Measurements from ENCODE around the gene DDR2. TPM values are rescaled to one million over a fixed set of nuclear protein-coding genes. Genes with fewer than 3 reads are reported as not detected.

DDR2 gene
- polyA plus RNA-seq, 3 donors, result 0.07 TPM; not detected in 2

DNA sequence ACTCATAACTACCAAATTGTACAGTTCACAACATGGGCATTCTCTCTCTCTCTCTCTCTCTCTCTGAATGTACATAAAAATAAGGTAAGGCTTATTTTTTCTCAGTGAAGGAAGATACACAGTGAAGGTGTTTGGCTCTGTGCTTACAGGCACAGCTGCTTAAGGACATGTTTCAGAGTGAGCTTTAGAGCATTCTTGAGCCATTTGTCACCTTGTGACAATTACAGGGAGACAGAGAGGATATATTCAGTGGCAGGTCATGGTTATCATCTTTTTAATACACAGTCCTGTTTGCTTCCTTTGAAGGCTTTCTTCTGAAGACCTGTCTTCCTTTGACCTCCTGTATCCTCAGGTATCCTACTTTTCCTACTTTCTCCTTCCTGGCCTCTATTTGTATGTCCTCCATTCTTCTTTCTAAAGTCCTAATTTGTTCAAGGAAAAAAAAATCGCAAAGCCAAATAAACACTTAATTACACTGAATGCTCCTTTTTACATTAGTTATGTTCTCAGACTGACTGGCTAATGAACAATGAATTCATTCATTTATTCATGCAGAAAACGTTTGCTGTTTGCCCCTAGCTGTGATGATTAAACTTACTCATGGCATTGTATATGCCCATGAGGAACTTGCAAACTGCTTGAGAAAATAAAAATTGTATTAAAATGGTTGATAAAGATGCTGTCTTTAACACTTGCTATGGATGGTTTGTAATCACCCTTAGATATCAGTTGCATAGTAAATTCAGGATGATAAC lies 191.7 kb downstream of the DDR2 start:
- H3K4me2 ChIP-seq (replicated peaks; ENCODE audit: extremely low read depth, low read length, poor library complexity, severe bottlenecking), result no peak overlapping the region
- no peaks in the 10 kb centered on the region for H3K4me1 ChIP-seq (ENCODE audit: control insufficient read depth in 1 of 2, insufficient read depth in 2 of 2, low read length in 2 of 2)
- no peak overlapping the region for H2AFZ ChIP-seq (ENCODE audit: insufficient read depth, low read depth, low read length, poor library complexity, severe bottlenecking)
- H3K9ac ChIP-seq (ENCODE audit: insufficient read depth, low read length, poor library complexity, severe bottlenecking), result no peak overlapping the region
- peaks cover 42 to 46% of the 10 kb centered on the region in 2 donors for H3K27me3 ChIP-seq (ENCODE audit: control insufficient read depth in 2 of 2, insufficient read depth in 2 of 2, low read length in 2 of 2)
- peaks cover 9% of the 10 kb centered on the region for H3K4me1 Mint-ChIP-seq
- peak overlapping the region in 1 of 2 donors; percentile 17 for H3K4me3 Mint-ChIP-seq
- WGBS (ENCODE audit: insufficient coverage), result no CpG with 5 or more reads among the region's 2 CpGs
- H3K79me2 ChIP-seq (ENCODE audit: insufficient read depth, low read length), result no peaks in the 10 kb centered on the region
- H3K36me3 ChIP-seq (replicated peaks in 1 of 2; ENCODE audit: control insufficient read depth in 1 of 2, insufficient read depth in 2 of 2, low read length in 2 of 2), result no peaks in the 10 kb centered on the region
- H3K36me3 Mint-ChIP-seq, result no peaks in the 10 kb centered on the region
- H3K9me3 Mint-ChIP-seq, result peaks cover 0 to 9% (median 1%) of the 10 kb centered on the region in 7 donors
- TF ChIP-seq, protein P1, sequence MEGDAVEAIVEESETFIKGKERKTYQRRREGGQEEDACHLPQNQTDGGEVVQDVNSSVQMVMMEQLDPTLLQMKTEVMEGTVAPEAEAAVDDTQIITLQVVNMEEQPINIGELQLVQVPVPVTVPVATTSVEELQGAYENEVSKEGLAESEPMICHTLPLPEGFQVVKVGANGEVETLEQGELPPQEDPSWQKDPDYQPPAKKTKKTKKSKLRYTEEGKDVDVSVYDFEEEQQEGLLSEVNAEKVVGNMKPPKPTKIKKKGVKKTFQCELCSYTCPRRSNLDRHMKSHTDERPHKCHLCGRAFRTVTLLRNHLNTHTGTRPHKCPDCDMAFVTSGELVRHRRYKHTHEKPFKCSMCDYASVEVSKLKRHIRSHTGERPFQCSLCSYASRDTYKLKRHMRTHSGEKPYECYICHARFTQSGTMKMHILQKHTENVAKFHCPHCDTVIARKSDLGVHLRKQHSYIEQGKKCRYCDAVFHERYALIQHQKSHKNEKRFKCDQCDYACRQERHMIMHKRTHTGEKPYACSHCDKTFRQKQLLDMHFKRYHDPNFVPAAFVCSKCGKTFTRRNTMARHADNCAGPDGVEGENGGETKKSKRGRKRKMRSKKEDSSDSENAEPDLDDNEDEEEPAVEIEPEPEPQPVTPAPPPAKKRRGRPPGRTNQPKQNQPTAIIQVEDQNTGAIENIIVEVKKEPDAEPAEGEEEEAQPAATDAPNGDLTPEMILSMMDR (IDR thresholded peaks at IDR 0.05), result no peak
- no peak overlapping the region for H3K27ac Mint-ChIP-seq
- H3K27me3 Mint-ChIP-seq (ENCODE audit: low read depth in 3 of 3), result peaks cover 31 to 42% (median 37%) of the 10 kb centered on the region in 3 donors
- no peak for DNase-seq
- intact Hi-C loops (cut with micrococcal nuclease), result no loop called here
- peaks cover 0 to 9% of the 10 kb centered on the region in 2 donors for H3K9me3 ChIP-seq (replicated peaks in 1 of 2; ENCODE audit: control insufficient read depth in 1 of 2, insufficient read depth in 1 of 2, low read length in 2 of 2)
- no peak overlapping the region for H3K4me3 ChIP-seq (replicated peaks in 1 of 3; ENCODE audit: low read depth in 2 of 3, low read length in 3 of 3)
- no peaks in the 10 kb centered on the region for H4K20me1 ChIP-seq (ENCODE audit: insufficient read depth, low read length)
- H3K27ac ChIP-seq (ENCODE audit: low read depth in 1 of 2, low read length in 2 of 2), result no peak overlapping the region

DNA sequence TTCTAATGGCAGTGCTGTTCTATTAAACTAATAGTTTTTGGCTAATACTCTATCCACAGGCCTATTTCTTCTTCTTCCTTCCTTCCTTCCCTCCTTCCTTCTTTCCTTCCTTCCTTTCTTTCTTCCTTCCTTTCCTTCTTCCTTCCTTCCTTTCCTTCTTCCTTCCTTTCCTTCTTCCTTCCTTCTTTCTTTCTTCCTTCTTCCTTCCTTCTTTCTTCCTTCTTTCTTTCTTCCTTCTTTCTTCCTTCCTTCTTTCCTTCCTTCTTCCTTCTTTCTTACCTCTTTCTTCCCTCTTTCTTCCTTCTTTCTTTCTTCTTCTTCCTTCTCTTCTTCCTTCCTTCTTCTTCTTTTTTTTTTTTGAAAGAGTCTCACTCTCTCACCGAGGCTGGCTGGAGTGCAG lies 197.0 kb downstream of the DDR2 start:
- no peak for DNase-seq
- H3K4me2 ChIP-seq (replicated peaks; ENCODE audit: extremely low read depth, low read length, poor library complexity, severe bottlenecking), result no peak overlapping the region
- no peaks in the 10 kb centered on the region for H4K20me1 ChIP-seq (ENCODE audit: insufficient read depth, low read length)
- H3K9ac ChIP-seq (ENCODE audit: insufficient read depth, low read length, poor library complexity, severe bottlenecking), result no peak overlapping the region
- no peak overlapping the region for H3K27ac ChIP-seq (ENCODE audit: low read depth in 1 of 2, low read length in 2 of 2)
- no peak overlapping the region for H3K4me3 ChIP-seq (replicated peaks in 1 of 3; ENCODE audit: low read depth in 2 of 3, low read length in 3 of 3)
- Mint-ChIP-seq H3K36me3 (no peaks in the 10 kb centered on the region), H3K9me3 (peaks cover 0 to 7% (median 5%) of the 10 kb centered on the region in 7 donors), H3K27me3 (ENCODE audit: low read depth in 3 of 3) (peaks cover 11 to 14% (median 11%) of the 10 kb centered on the region in 3 donors), H3K4me3 (no peak overlapping the region), H3K27ac (peak overlapping the region in 1 of 7 donors; percentile 13), H3K4me1 (no peaks in the 10 kb centered on the region)
- H3K79me2 ChIP-seq (ENCODE audit: insufficient read depth, low read length), result no peaks in the 10 kb centered on the region
- no peak overlapping the region for H2AFZ ChIP-seq (ENCODE audit: insufficient read depth, low read depth, low read length, poor library complexity, severe bottlenecking)
- WGBS (ENCODE audit: insufficient coverage), result no CpG with 5 or more reads among the region's 1 CpG
- TF ChIP-seq, protein P1 (IDR thresholded peaks at IDR 0.05), result no peak
- H3K4me1 ChIP-seq (ENCODE audit: control insufficient read depth in 1 of 2, insufficient read depth in 2 of 2, low read length in 2 of 2), result no peaks in the 10 kb centered on the region
- no peaks in the 10 kb centered on the region for H3K36me3 ChIP-seq (replicated peaks in 1 of 2; ENCODE audit: control insufficient read depth in 1 of 2, insufficient read depth in 2 of 2, low read length in 2 of 2)
- intact Hi-C loops (cut with micrococcal nuclease), result no loop called here
- H3K27me3 ChIP-seq (ENCODE audit: control insufficient read depth in 2 of 2, insufficient read depth in 2 of 2, low read length in 2 of 2), result peaks cover 7 to 8% of the 10 kb centered on the region in 2 donors
- no peaks in the 10 kb centered on the region for H3K9me3 ChIP-seq (replicated peaks in 1 of 2; ENCODE audit: control insufficient read depth in 1 of 2, insufficient read depth in 1 of 2, low read length in 2 of 2)

All from CD14-positive monocyte (primary cell).